ENCODE results near the gene DUOXA2.

DUOXA2 gene

DNA sequence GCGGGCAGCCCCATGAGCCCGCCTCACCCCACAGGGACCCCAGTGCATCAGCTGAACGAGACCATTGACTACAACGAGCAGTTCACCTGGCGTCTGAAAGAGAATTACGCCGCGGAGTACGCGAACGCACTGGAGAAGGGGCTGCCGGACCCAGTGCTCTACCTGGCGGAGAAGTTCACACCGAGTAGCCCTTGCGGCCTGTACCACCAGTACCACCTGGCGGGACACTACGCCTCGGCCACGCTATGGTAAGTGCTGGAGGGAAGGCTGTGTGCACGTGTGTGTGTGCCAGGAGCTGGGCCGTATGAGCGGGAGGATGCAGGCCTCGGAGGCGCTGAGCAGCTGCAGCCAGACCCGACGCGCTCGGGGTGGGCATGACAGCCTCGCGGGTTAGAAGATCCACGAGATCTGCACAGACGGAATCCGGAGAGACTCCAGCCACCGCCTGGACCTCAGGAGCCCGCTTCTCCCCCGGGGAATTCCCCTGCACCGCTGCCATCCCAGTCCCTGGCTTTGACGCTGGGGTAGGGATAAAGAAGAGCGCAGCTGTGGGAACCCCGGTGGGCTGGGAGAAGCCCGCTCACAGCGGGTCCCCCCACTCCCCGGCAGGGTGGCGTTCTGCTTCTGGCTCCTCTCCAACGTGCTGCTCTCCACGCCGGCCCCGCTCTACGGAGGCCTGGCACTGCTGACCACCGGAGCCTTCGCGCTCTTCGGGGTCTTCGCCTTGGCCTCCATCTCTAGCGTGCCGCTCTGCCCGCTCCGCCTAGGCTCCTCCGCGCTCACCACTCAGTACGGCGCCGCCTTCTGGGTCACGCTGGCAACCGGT, 2.6 kb downstream of the DUOXA2 start:
- H3K4me1 Mint-ChIP-seq (ENCODE audit: low read depth) = peaks cover 11% of the 10 kb centered on the region
- H3K9me3 Mint-ChIP-seq = no peaks in the 10 kb centered on the region
- H3K27me3 Mint-ChIP-seq (ENCODE audit: low read depth) = peaks cover 72% of the 10 kb centered on the region
- no peak overlapping the region for H3K27ac Mint-ChIP-seq
- DNase-seq (ENCODE audit: low spot score) = no peak
- no peak overlapping the region for H3K4me3 Mint-ChIP-seq
- H3K36me3 Mint-ChIP-seq (ENCODE audit: low read depth) = peaks cover 3% of the 10 kb centered on the region

DNA sequence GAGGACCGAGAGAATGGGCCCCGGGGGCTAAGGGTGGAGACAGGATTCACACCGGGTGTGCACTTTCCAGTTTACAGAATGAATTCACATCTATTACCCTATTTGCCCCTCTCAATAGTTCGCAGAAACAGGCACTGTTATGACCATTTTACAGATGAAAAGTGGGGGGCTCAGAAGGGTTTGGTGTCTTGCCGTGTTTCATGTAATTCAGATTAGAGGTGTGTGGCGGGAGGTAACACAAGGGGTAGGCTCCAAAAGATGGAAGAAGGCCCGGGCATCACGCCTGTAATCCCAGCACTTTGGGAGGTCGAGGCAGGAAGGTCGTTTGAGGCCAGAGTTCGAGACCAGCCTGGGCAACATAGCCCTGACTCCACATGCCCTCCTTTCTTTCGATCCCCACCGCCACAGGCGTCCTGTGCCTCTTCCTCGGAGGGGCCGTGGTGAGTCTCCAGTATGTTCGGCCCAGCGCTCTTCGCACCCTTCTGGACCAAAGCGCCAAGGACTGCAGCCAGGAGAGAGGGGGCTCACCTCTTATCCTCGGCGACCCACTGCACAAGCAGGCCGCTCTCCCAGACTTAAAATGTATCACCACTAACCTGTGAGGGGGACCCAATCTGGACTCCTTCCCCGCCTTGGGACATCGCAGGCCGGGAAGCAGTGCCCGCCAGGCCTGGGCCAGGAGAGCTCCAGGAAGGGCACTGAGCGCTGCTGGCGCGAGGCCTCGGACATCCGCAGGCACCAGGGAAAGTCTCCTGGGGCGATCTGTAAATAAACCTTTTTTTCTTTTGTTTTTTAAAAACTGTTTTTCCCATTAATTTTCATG, 3.4 kb downstream of the DUOXA2 start:
- Mint-ChIP-seq H3K27me3 (ENCODE audit: low read depth) (peaks cover 64% of the 10 kb centered on the region), H3K27ac (no peak overlapping the region), H3K4me1 (ENCODE audit: low read depth) (peaks cover 6% of the 10 kb centered on the region), H3K4me3 (peak overlapping the region; percentile 72), H3K9me3 (no peaks in the 10 kb centered on the region), H3K36me3 (ENCODE audit: low read depth) (no peaks in the 10 kb centered on the region)
- DNase-seq (ENCODE audit: low spot score) = no peak

DNA sequence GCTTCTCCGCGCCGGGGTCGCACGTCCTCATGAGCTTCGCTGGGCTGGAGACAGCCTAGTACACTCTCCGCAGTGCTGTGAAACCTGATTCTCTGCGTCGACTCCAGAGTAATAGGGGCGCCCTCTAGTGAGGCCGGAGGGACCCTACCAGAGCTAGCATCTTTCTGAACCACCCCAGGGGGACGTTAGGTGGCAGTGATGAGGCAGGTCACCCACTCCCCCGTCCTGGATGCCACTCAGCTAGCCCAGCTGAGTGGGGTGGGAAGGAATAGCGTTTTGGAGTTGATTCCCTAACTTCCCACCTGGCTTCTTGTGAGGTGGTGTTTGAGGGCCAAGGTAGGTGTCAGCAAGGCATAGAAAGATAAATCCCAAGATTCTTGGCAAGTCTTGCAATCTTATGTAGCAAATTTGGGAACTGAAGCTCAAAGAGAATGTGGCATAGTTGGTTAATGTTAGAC, 4.0 kb downstream of the DUOXA2 start:
- Mint-ChIP-seq H3K9me3 (no peaks in the 10 kb centered on the region), H3K4me1 (ENCODE audit: low read depth) (peaks cover 6% of the 10 kb centered on the region), H3K27me3 (ENCODE audit: low read depth) (peaks cover 63% of the 10 kb centered on the region), H3K36me3 (ENCODE audit: low read depth) (no peaks in the 10 kb centered on the region), H3K27ac (no peak overlapping the region), H3K4me3 (peak overlapping the region; percentile 72)
- DNase-seq (ENCODE audit: low spot score) = peak; percentile 80

DNA sequence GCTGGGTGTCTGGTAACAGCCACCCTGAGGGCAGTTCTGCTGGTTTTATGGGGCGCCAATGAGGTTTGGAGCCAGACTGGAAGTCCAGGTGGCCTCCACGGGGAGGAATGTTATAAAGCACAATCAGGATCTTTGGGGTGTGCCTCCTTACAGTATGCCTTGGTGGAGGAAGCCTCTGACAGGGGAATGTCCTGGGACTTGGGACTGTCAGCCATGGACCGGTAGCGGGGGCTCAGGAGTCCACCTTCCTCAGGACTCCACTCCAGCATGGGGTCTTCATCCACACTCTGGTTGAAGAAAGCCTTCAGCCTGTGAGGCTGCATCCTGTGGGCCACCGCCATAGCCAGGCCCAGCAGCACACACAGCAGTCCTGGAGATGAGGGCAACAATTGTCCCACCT, 4.9 kb downstream of the DUOXA2 start:
- H3K27me3 Mint-ChIP-seq (ENCODE audit: low read depth) = peaks cover 62% of the 10 kb centered on the region
- no peak for DNase-seq (ENCODE audit: low spot score)

DNA sequence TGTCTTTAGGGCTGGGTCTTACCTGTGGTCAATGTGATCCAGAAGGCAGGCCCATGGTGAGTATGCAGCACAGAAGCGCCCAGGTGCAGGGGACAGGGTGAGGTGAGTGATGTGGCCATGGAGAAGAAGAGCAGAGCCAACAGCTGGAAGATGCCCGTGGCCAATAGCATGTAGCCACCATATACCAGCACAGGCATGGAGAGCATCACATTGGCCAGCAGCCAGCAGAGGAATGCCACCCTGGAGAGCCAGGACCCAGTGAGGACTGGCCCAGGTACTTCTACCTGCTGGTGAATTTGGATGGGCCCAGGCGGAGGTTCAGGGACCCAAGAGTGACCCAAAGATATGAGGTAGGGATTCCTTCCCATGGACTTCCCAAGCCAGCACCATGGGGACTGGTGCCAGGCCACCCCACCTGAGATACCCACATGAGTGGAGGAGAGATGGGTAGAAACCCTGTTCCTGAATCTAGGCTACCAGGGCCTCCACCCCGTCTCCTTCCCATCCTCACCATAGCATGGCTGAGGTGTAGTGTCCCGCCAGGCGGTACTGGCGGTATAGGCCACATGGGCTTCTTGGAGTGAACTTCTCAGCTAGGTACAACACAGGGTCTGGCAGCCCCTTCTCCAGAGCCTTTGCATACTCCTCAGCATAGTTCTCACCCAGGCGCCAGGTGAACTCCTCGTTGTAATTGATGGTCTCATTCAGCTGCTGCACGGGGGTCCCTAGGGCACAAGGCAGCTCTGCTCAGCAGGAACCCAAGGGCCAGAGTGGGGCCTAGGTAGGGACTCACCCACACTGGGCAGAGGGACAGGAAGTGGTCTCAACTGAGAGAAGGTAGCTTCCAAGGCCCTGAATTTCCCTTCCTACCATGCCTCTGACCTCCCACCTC, 6.2 kb downstream of the DUOXA2 start:
- Mint-ChIP-seq H3K27ac (no peak overlapping the region), H3K9me3 (no peaks in the 10 kb centered on the region), H3K4me3 (no peak overlapping the region), H3K4me1 (ENCODE audit: low read depth) (peaks cover 6% of the 10 kb centered on the region), H3K27me3 (ENCODE audit: low read depth) (peaks cover 57% of the 10 kb centered on the region), H3K36me3 (ENCODE audit: low read depth) (no peaks in the 10 kb centered on the region)
- no peak for DNase-seq (ENCODE audit: low spot score)

More for the DNA sequence above, 4.9 kb downstream of the DUOXA2 start:
- H3K4me3 Mint-ChIP-seq = no peak overlapping the region
- H3K27ac Mint-ChIP-seq = no peak overlapping the region
- H3K4me1 Mint-ChIP-seq (ENCODE audit: low read depth) = peaks cover 6% of the 10 kb centered on the region
- no peaks in the 10 kb centered on the region for H3K9me3 Mint-ChIP-seq
- H3K36me3 Mint-ChIP-seq (ENCODE audit: low read depth) = no peaks in the 10 kb centered on the region

DNA sequence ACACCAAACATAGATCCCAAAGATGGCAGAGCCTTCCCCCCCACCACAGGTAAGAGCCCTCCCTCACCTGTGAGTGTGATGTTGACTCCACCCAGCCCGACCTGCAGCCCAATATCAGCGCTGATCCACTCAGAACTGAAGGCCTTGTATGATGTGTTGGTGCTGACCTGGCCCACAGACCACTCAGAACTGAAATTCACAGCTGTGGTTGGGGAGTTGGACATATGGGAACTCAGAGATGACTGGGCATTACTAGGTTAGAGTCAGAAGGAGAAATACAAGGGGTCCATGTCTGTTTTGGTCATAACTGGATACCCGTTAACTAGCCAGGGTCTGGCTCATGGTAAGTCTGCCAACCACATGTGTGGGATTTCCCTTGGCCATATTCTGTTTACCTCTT, 6.9 kb downstream of the DUOXA2 start:
- Mint-ChIP-seq H3K9me3 (no peaks in the 10 kb centered on the region), H3K36me3 (ENCODE audit: low read depth) (no peaks in the 10 kb centered on the region), H3K27me3 (ENCODE audit: low read depth) (peaks cover 57% of the 10 kb centered on the region), H3K4me3 (no peak overlapping the region), H3K4me1 (ENCODE audit: low read depth) (peaks cover 6% of the 10 kb centered on the region), H3K27ac (no peak overlapping the region)
- DNase-seq (ENCODE audit: low spot score) = no peak

DNA sequence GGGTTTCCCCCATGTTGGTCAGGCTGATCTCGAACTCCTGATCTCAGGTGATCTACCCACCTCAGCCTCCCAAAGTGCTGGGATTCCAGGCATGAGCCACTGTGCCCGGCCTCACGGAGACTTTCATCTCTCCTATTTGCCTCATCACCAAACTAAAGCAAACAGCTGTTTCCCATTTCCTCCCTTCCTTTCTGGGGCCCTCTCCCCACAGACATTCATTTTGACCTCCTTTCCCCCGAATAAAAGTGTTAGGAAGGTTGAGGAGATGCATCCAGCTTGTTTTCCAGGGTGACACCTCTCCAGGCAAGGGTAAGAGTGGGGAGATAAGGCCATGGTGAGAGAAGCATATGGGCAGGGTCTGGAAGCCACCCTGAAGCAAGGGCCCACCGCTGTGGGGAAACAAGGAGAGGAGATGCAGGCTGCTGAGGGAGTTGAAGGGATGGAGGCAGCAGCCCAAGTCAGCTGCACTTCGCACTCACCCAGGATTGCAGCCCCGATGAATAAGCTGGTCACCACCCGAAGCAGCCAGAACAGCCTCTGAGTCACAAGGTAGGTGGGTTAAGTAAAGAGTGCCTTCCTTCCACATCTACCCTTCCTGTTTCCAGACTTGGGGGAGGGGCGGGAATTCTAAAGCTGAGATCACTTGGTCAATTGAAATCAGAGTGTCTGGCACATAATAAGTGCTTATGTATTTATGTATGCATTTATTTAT, 7.7 kb downstream of the DUOXA2 start:
- Mint-ChIP-seq H3K27me3 (ENCODE audit: low read depth) (peaks cover 57% of the 10 kb centered on the region), H3K4me1 (ENCODE audit: low read depth) (peaks cover 6% of the 10 kb centered on the region), H3K27ac (no peak overlapping the region), H3K9me3 (no peaks in the 10 kb centered on the region), H3K36me3 (ENCODE audit: low read depth) (no peaks in the 10 kb centered on the region), H3K4me3 (no peak overlapping the region)
- DNase-seq (ENCODE audit: low spot score) = no peak

DNA sequence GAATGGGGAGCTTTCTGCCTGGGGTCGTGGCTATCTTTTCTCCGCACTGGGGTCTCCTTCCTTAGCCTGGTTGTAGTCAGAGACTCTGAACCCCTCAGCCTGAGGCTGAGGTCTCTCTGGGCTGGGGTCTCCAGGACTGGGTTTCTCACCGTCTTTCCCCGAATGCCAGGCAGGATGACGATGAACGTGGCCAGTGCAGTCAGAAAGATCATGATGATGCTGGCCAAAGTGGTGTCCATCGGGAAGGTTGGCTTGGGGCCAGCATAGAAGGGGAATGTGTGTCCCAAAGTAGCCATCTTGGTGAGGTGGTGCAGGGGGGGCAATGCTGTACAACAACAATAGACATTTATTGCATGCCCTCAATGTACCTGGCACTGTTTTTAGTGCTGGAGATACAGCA, 8.6 kb downstream of the DUOXA2 start:
- no peak for DNase-seq (ENCODE audit: low spot score)
- H3K9me3 Mint-ChIP-seq = no peaks in the 10 kb centered on the region
- H3K36me3 Mint-ChIP-seq (ENCODE audit: low read depth) = no peaks in the 10 kb centered on the region
- peaks cover 2% of the 10 kb centered on the region for H3K4me1 Mint-ChIP-seq (ENCODE audit: low read depth)
- peaks cover 53% of the 10 kb centered on the region for H3K27me3 Mint-ChIP-seq (ENCODE audit: low read depth)
- H3K4me3 Mint-ChIP-seq = no peak overlapping the region
- H3K27ac Mint-ChIP-seq = no peak overlapping the region

DNA sequence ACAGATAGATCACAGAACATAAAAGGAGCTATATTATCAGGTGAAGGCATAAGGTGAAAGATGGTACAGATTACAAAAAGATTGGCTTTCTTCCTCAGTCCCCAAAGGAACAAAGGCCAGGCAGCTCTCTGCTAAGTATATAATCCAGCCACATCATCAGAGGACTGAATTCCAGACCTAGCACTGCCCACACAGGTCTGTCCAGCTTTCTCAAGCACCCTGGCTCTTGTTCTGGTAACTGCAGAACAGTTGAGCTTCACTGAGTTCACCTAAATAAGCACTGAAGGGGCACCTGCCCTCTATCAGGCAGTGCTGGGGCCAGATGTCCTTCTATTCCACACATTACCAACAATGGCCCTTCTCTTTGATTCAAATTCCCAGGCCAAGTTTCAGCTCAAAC, 9.3 kb downstream of the DUOXA2 start:
- no peak overlapping the region for H3K4me3 Mint-ChIP-seq
- no peak for DNase-seq (ENCODE audit: low spot score)
- H3K27me3 Mint-ChIP-seq (ENCODE audit: low read depth) = peaks cover 53% of the 10 kb centered on the region

DNA sequence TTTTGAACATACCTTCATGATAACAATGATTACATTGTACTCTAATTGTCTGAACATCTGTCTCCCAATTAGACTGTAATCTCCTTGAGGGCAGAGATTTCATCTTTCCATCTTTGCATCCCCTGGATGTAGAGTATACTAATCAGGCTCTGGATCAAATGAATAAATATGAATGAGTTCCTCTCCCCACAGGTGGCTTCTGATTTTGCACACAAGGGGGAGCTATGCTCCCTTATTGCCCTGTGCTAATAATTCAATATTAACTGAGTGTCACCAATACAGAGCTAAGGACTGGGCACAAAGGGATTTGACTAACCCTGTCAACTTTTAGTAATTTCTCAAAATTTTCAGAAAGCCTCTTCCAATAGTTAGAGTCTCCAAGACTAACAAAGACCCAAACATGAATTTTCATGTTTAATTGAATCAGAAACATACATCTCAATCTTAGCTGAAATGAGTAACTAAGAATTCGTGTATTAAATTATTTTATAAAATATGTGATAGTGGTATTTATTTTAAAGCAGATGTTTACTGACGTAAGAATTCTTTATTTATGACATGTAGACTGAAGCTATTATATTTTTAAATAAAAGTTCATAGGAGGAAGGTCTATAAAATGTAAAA, 12.5 kb downstream of the DUOXA2 start:
- H3K36me3 Mint-ChIP-seq (ENCODE audit: low read depth) = no peaks in the 10 kb centered on the region
- DNase-seq (ENCODE audit: low spot score) = no peak
- H3K4me3 Mint-ChIP-seq = no peak overlapping the region
- peaks cover 71% of the 10 kb centered on the region for H3K27me3 Mint-ChIP-seq (ENCODE audit: low read depth)
- no peaks in the 10 kb centered on the region for H3K9me3 Mint-ChIP-seq
- no peaks in the 10 kb centered on the region for H3K4me1 Mint-ChIP-seq (ENCODE audit: low read depth)
- H3K27ac Mint-ChIP-seq = no peak overlapping the region

More for the DNA sequence above, 9.3 kb downstream of the DUOXA2 start:
- Mint-ChIP-seq H3K27ac (no peak overlapping the region), H3K9me3 (no peaks in the 10 kb centered on the region), H3K4me1 (ENCODE audit: low read depth) (no peaks in the 10 kb centered on the region), H3K36me3 (ENCODE audit: low read depth) (no peaks in the 10 kb centered on the region)

DNA sequence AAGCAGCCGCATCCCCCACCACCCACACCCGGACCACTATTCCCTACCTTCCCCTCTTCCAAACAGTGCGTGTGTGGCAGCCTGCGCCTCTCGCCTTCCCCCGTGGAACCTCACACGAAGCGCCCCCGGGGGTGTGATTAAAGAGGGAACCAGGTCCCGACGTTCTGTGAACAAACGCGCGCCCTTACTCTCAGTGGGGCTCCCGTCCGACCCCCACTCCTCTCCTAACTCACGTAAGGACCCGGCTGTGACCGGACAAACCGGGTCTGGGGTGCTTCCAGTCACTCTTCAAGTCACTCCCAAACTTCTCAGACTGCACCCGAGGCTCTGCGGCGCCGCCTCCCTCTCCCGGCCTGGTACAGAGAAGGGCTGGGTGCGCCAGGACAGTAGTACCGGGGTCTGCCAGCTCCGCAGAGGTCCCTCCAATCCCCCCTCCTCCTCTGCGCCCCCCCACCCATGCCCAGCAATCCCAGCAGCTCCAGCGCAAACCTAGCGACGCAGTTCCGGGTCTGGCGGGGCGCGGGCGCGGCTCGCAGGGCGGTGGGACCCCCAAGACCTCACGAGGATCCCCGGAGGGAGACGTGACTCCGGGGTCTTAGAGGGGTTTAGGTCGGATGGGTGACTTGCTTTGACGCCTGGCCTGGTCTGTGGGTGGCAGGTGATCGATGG, 15.0 kb downstream of the DUOXA2 start:
- H3K4me1 Mint-ChIP-seq (ENCODE audit: low read depth) = no peaks in the 10 kb centered on the region
- DNase-seq (ENCODE audit: low spot score) = no peak
- H3K36me3 Mint-ChIP-seq (ENCODE audit: low read depth) = no peaks in the 10 kb centered on the region
- peaks cover 81% of the 10 kb centered on the region for H3K27me3 Mint-ChIP-seq (ENCODE audit: low read depth)
- no peak overlapping the region for H3K27ac Mint-ChIP-seq
- no peaks in the 10 kb centered on the region for H3K9me3 Mint-ChIP-seq
- H3K4me3 Mint-ChIP-seq = no peak overlapping the region

DNA sequence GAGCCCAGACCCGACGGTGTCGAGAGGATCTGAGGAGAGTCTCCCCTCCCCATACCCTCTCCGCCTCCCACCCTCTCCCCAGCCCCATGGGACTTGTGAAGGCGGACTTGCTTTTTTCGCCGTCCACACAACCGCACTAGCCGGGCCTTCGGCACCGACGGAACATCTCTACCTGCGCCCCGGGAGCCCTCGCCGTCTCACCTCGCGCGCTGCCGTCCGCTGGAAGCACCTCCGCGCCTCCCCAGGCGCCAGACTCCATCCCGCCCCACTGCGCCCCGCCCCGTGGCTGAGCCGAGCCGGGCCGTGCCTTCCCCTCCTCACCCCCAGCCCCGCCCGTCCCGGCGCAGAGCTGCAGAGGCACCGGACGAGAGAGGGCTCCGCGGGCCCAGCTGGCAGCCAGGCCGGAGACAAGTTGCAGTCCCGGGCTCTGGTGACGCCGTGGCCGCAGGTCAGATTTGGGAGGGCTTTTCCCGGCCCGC, 15.6 kb downstream of the DUOXA2 start, which contains the start of the genes DUOX1 and DUOXA1:
TSS of gene DUOX1 (plus strand) at position 344 of the 479 bp plus-strand sequence. CDS start 1,973 bp downstream, outside the sequence.
TSS of gene DUOXA1 (minus strand) at position 229 of the 479 bp plus-strand sequence. CDS start 6,865 bp downstream, outside the sequence.
- peaks cover 86% of the 10 kb centered on the region for H3K27me3 Mint-ChIP-seq (ENCODE audit: low read depth)
- no peaks in the 10 kb centered on the region for H3K36me3 Mint-ChIP-seq (ENCODE audit: low read depth)
- H3K4me1 Mint-ChIP-seq (ENCODE audit: low read depth) = no peaks in the 10 kb centered on the region
- H3K4me3 Mint-ChIP-seq = no peak within 1 kb of the TSS
- DNase-seq (ENCODE audit: low spot score) = peak; percentile 10
- H3K27ac Mint-ChIP-seq = no peak within 1 kb of the TSS
- H3K9me3 Mint-ChIP-seq = no peaks in the 10 kb centered on the region

All from T-helper 2 cell treated with Interferon-gamma antibody and Interleukin-4, amounts not matched to agents 5 μg/mL and 100 μg/mL, for 36 hours (primary cell).